ENCODE measurements around the gene CNST.

DNA sequence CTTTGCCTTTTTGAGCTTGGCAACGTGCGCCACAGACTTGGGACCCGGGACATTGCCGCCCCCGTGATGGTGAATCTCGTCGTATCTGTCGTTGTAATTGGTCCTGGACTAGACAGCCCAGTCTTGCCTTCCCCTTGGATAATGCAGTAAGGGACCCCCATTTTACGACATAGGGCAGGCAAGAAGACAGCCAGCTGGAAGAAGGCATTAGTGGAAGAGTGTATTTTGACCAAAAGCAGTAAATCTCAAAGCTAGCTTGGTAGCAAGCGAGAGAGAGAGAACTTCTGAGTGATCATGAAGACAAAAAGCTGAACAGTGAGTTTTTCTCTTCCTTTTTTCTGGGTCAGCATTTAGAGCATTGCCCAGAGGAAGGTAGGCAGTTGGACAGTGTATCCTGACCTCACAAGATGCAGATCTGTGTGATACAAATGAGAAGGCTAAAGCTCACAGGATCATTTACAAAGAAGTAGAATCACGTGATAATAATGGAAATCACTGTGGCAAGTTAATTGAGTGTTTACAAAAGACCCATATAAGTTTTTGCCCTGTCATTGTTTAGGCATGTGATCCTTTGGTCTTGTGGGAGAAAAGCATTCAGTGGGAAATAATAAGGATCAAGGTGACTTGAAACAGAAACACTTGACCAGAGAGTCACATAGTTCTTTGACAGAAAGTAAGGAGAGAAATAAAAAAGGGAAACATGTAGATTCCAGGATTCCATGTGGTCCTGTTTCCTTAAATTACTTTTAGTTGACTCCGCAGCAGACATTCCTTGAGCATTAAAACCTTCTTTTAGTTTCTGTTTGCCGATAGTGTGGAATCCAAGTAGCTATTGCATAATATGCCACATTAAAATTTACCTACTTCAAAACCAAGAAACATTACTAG lies 66.3 kb downstream of the CNST start:
- TF ChIP-seq ZBTB7A (IDR thresholded peaks at IDR 0.05; ENCODE audit: low read depth) (no peak), EP300 (IDR thresholded peaks at IDR 0.05; ENCODE audit: borderline replicate concordance) (no peak)
- TF ChIP-seq, protein P1, sequence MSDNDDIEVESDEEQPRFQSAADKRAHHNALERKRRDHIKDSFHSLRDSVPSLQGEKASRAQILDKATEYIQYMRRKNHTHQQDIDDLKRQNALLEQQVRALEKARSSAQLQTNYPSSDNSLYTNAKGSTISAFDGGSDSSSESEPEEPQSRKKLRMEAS (IDR thresholded peaks at IDR 0.05): no peak
- TF ChIP-seq, protein P2, sequence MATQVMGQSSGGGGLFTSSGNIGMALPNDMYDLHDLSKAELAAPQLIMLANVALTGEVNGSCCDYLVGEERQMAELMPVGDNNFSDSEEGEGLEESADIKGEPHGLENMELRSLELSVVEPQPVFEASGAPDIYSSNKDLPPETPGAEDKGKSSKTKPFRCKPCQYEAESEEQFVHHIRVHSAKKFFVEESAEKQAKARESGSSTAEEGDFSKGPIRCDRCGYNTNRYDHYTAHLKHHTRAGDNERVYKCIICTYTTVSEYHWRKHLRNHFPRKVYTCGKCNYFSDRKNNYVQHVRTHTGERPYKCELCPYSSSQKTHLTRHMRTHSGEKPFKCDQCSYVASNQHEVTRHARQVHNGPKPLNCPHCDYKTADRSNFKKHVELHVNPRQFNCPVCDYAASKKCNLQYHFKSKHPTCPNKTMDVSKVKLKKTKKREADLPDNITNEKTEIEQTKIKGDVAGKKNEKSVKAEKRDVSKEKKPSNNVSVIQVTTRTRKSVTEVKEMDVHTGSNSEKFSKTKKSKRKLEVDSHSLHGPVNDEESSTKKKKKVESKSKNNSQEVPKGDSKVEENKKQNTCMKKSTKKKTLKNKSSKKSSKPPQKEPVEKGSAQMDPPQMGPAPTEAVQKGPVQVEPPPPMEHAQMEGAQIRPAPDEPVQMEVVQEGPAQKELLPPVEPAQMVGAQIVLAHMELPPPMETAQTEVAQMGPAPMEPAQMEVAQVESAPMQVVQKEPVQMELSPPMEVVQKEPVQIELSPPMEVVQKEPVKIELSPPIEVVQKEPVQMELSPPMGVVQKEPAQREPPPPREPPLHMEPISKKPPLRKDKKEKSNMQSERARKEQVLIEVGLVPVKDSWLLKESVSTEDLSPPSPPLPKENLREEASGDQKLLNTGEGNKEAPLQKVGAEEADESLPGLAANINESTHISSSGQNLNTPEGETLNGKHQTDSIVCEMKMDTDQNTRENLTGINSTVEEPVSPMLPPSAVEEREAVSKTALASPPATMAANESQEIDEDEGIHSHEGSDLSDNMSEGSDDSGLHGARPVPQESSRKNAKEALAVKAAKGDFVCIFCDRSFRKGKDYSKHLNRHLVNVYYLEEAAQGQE (IDR thresholded peaks at IDR 0.05; ENCODE audit: low read depth): no peak
